GM20431 (cell line): ENCODE measurements around the gene LIFR.

Source experiments
- in situ Hi-C: fragments of 300-500 bp; cut with MseI, MboI; formaldehyde crosslinking; loops from one replicate; pipeline ENCODE4 v1.15.0; 2020; ENCODE audit warnings: low sequenced_read_pairs; ENCODE audit not compliant: unreplicated experiment

LIFR gene

DNA sequence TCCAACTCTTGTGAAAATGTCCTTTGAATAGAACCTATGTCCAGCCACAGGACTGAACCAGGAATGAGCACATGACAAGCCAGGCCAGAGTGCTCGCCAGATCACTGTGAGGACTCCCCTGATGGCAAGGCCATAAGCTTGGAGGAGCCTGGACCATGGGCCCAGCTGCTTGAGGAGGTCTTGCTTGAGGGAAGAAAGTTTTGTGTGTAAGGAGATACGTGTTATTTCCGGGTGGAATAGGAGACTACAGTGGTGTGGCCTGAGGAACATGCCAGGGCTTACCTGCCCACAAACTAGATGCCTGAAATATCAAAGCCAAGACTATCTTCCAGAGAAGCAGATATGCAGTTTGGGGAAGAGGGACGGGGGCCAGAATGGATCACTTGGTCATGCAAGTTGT lies 84.7 kb downstream of the LIFR start:
- in situ Hi-C loops = no loop called here

DNA sequence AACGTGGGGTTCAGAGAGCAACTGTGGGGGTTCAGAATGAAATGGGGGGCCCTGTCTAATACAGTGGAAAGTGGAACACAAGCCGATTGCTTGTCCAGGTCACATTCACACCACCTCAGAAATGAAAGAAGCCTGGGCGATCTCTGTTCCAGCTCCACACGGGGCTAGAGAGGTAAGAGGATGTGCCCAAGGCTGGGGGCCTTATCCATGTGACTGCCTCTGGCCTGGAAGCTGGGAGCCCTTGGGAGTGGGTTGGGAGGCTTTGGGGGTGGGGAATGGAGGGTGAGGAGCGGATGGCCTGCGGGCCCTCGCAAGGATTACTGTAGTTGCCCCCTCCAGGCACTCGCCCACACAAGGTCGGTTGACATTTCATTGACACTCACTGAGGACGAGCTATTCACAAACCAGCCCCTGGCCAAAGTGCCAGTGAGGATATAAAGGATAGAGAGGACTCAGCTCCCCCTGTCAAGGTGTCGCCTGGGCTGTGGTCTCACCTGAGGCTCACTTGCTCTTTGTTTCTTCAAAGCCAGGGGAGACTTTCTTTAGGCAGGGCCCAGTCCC lies 86.7 kb downstream of the LIFR start:
- in situ Hi-C loops = no loop called here

DNA sequence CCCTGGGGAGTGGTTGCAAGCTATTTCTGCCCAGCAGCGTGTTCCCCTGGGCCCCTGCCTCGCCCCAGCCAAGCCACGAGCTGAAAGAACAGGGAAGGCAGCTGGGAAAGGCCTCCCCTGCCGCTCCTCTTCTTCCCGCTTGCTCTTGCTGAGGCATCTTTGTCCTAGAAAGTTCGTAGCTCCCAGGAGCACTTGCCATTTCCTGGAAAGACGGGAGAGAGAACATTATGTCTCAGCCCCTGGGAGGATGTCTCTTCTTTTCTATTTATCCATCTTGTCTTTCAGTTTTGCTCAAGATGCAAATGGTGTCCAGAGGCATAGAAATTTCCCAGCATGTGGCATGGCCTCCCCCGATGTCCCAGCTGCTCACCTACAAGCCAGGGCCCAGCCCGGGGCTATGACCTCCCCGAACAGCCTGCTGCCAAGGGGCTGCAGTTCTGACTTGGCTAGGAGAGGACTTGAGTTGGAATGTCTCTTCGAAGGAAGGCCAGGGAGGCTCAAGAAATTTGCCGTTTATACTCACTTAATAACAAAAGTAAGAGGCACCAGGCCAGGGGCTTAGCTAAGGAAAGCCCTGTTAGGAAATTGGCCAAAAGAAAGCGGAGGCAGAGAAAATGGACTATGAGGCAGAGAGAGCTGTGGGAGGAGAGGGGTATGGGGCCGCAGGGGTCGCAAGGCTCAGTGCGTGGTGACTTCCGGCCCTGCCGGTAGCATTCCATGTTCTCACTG lies 87.3 kb downstream of the LIFR start:
- in situ Hi-C loops = no loop called here

DNA sequence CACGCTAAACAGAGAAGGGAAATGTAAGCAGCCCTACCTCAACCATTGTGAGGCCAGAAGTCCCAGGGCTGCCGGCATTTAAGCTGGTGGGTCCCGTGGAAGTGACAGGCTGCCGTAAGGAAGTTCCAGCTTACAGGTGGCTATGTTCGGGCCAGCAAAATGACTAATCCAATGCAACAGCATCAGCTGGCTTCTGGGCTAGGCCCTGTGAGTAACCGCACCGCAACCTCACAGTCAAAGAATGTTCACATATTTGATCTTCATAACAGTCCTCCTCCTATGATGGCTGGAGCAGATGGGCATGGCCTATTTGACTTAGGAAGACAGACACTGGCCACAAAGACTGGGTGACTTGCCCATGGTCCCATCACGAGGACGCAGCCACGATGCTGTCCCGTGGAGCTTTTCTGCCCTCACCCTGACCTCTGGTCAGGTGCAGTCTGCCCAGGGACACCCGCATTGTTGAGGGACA lies 88.2 kb downstream of the LIFR start:
- in situ Hi-C loops = no loop called here

DNA sequence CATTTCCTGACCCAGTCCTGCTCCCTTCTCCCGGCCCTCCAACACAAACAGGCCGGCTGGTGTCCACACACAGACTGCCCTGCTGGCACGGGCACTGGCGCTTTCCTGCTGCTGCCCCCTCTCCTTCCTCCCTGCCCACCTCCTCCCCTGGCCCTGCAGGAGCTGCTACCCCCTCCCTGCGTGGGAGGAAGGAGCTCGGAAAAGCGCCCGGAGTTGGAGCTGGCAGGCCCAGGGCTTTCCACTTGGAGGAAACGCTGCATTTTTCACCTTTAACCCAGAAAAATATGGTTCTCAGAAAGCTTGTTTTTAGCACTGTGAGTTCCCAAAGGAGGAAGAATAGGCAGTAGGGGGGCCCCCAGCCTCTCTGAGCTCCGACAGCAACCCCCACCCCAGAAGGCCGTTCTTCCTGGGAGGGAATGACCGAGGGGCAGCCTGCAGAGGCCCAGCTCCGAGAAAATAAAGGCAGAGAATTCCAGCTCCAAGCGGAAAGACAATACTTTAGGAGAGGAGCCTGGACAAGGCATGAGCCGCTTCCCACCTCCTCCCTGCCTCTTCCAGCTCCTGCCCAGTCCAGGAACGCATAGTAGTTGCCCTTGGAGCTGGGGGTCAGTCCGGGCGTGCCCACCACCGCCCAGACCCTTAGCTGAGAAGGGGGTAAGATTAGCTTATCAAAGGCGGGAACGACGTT lies 88.9 kb downstream of the LIFR start:
- in situ Hi-C loops = no loop called here

DNA sequence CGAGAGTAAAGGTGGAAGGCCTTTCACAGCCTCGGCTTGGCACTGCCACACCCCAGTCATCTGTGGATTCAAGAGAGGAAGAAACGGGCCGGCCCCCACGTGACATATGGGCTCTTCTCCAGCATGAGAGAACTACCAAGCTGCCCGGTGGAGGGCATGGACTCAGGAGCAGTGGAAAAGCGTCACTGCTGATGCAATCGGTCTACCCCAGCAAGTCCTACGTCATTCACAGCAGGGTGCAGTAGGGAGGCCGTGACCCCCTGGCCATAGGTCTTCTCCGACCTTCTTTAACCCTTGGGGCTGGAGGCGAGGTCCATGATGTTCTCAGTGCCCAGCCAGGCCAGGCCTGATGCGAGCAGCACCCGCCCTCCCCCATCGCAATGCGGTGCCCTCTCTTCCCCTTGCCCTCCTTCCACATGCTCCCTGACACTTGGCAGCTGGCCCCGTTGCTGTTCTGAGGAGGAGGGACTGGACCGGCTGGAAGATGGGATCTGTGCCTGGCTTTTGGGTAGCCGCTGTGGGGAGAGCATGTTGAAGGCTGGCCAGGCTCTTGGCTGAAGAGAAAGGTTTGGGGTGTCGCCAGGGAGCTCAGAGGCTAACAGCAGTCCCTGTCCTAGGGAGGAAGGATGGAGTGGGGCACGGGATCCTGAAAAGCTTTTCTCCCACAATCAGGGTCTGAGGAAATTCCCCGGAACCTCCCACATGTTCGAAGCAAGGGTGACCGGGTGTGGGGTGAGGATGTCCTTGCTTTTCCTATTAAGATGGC lies 89.8 kb downstream of the LIFR start:
- in situ Hi-C loops = no loop called here

DNA sequence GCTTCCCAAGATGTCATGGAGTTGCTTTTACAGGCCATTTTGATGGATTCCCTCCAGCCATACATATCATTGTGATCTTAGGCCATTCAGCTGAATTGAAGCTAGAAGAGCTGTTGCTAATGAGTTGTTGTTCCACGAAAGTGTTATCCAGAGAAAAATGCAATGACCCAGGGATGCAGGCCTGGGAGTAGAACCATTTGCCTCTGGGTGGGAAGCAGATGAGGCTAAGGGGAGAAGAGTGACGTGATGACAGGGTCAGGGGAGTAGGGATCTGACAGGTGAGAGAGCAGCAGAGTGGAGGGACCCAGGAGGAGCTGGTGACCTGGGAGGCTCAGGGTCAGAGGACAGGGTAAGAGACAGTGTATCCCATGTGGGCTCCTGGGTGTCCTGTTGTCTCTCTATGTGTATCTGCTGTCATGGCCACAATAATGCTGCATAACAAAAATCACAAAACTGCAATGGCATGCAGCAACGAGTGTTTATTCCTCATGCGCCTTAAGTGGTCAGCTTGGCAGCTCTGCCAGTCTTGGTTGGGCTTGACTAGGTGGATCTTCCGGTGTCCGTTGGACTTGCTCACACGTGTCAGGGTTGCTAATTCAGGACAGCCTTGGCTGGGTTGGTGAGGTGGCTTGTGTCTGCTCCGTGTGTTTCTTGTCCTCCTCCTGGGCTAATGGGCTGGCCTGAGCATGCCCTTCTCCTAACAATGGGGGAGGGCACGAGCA lies 90.6 kb downstream of the LIFR start:
- in situ Hi-C loops = no loop called here

DNA sequence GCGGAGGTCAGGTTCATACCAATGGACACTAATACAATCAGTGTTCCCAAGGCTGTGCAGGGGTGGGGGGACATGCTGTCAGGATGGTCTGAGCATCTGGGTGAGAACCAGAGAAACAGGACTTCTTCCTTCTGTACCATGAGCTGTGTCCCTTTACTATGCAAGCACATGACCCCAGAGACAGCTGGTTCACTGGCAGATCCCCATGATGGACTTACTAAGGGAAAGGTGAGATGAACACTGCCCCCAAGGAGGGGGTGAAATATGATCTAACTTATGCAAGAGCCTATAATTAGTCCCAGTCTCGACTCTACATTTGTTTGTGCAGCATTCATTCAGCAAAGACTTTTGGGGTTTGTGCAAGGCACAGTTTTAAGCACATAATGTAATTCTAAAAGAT lies 91.4 kb downstream of the LIFR start:
- in situ Hi-C loops = no loop called here

DNA sequence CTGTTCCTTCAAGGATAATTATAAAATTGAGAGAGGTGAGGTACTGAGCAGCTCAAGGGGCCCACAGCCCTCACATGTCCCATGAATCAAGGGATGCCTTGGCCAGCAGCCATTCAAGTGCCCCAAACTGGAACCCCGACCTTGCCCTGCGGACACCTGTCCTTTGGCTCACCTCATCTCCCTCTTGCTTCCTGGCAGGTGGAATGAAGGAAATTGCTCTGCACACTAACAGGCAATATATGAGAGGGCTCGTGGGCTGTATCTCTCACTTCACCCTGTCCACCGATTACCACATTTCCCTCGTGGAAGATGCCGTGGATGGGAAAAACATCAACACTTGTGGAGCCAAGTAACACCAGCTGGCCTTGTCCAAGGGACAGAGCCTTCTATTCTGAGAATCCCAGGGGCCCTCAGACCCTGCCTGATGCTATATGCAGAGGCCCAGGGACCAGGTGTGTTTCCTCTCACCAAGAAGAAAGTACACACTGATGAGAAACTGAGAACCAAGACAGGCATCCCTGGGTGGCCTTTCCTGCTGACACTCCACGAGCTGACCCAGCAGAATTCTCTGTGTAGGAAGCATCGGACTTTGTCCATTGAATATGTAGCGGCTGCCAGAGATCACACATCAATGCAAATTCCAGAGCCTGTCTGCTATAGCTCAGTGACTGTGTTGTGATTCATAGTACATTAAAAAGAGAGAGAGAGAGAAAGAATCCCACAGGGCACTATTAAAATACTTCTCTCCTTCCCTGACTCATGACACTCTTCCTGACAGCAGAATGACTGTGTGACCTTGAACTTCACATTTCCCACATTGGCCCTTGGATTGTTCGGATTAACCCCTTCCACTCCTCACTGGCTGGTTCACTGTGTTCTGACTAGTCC lies 92.6 kb downstream of the LIFR start:
- in situ Hi-C loops = no loop called here

DNA sequence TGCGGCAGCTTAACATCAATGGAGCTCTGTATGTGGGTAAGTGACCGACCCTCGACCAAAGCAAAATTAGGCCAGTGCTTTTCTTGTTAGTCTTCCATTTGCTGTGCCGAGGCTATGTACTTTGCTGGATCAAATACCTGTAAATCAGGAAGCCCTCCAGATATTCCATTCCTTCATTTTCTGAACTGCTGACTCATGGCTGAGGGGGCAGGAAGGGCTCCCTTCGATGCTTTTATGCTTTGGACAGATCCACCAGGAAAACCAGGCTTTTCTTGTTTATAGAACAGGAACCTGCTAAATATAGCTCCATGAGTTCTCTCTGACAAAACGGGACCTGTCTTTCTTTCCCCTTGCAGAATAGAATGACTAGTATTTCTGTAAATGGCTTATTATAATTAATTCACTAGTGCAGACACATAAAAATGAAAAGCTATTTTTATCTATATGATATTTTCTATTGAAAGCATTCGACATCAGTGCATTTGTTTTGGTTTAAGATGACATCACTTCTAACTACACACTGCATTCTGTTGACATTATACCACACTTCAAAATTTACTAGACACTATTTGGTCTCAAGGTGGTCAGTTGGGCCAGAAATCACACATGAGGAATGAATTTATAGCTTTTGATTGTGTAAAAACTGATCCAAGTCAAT lies 93.3 kb downstream of the LIFR start:
- in situ Hi-C loops = no loop called here

DNA sequence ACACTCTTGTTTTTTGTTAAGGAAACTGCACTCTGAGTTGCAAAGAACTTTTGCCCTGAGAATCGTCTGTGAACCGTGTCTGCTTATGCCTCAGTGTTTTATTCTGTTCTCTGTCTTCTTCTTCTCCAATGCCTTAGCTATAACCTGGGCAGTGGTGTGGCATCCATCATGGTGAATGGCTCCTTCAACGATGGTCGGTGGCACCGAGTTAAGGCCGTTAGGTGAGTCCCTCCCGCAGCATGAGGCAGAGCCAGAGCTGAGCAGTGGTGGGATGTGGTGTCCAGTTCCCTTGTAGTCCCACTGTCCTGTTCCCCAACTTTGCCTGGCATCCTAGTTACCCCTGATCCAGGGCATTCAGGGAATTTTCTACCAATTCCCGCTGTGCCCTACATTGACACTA lies 98.3 kb downstream of the LIFR start:
- in situ Hi-C loops = no loop called here

DNA sequence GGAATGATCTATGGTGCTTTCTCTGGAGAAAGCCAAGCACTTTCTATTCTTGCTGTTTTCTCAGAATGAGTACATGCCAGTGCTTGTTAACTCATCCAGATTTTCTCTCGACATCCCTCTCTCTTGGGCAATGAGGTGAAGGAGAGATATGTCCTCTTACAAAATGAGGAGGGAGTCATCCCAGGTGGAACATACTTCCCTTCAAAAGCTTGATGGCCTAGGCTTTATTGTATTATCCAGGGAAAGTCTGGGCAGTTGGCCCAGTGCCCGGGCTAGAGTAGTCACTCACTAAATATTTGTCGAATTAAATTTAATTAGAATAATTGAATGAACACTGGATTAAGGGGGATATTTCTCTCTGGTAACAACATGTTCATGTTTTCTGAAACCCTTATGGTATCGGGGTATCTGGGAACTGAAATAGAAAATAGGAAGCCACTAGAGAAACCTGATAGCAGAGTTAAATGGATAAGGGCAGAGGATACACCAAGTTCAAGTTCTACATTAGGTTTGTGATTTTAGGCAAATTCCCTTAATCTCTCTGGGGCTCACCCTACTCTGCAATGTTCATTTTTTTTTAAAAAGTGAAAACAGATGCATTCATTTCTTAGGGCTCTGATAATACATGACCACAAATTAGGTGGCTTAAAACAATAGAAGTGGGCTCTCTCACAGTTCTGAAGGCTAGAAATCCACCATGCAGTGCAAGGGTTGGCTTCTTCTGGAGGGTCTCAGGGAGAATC lies 99.6 kb downstream of the LIFR start:
- in situ Hi-C loops = no loop called here

DNA sequence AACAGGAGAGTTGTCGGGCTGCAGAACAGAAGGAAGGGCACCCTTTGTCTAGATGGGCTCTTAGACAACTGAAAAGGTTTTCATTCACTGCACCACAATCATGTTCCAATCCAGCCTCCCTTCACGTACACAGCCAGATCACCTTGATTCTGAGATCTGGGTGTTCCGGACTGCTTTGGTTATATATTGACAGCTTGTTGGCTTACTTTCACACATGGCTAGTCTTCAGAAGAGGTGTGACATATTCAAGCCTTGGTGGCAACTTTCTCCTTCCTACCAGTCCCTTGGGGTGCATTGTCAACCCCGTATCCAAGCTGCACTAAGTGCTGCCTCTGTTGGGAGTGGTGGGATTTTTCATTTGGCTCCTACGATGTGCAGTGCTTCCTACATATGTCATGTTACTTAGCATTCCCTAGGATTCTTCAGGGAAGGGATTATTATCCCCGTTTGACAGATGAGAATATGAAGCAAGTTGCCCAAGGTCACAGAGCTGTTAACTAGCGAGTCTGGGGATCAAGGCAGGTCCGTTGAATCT lies 100.6 kb downstream of the LIFR start:
- in situ Hi-C loops = no loop called here

DNA sequence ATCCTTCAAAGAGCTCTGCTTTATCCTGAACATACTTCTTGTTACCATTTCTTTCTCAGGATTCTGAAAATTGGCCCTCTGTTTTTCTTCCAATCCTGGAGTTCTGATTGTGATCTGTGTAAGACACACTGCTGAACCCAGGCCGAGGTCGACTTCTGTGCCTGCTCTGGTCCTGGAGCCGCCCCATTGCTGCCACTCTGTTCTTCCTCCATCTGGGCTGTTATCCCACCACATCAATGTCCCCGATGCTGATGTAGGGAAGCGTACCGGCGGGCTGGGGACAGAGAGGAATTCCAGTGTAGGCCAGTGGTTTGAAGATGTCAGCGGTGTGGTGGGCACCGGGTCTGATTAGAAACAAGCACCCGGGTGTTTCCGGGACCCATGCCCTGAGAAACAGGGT lies 102.5 kb downstream of the LIFR start:
- in situ Hi-C loops = no loop called here

DNA sequence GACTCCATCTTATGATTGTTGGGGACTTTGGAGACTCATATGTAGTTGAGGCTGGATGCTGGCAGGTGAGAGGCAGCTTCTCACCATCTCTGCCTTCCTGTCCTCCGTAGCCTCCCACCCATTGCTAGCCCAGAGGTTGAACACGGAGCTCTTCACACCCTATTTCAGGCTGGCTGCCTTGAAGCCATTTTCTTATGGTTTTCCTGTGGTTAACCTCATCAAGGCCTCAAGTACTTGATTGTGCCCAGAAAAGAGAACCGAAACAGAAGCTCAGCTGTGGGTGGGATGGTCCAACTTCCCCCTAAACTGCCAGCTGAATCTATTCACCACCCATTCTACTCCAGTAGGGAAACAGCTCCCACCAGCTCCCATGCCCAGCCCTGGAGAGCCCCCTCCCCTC lies 102.9 kb downstream of the LIFR start:
- in situ Hi-C loops = no loop called here

DNA sequence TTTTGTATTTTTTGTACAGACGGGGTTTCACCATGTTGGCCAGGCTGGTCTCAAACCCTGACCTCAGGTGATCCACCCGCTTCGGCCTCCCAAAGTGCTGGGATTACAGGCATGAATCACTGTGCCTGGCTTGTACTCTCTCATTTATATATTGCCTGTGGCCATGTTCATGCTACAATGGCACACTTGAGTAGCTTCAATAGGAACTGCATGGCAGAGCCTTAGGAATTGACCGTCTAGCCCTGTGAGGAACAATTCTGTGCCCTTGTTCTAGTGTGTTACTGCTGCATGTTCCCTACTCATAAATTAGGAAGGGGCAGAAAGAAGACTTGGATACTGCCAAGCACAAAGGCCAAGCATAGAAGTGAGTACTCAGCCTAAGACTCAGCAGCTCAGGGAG lies 104.2 kb downstream of the LIFR start:
- in situ Hi-C loops = no loop called here

DNA sequence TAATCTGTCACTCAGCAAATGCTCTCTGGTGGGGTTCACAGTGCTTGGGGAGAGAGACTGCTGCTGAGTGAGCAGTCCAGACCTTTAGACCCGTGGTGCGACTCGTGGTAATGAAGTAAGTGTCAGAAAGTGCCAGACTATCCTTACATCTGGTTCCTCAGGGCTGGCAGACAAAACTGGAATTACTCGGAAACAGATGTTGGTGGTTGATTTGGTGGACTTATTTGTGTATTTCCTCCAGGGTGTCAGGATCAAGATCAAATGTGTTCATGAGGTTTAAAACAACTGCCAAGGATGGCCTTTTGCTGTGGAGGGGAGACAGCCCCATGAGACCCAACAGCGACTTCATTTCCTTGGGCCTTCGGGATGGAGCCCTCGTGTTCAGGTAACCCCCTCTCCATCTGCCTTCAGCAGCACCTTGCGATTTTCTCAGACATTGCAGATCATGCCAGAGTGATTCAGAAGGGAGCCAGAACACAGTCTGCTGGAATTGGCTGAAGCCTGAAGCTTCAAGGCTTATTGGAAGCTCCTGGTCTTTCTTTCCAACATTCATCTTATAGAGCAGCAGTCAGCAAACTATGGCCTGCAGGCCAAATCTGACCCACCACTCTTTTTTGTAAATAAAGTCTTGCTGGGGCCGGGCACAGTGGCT lies 105.2 kb downstream of the LIFR start:
- in situ Hi-C loops = no loop called here
